ENCODE results near the gene DPY19L1.

DNA sequence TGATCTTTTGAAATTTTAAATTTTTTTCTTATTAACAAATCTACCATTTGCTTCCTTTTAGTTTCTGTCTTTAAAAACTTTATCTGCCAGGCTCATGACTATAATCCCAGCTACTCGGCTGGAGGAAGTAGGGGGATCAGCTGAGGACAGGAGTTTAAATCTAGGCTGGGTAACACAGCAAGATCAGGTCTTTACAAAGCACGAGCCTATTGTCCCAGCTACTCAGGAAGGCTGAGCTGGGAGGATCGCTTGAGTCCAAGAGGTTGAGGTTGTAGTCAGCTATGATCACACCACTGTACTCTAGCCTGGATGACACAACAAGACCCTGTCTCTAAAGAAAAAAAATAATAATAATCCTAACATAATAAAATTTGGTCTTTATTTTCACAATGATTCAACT lies 17.5 kb downstream of the DPY19L1 start:
- no peak for TF ChIP-seq POLR2A (IDR thresholded peaks at IDR 0.05; ENCODE audit: low read depth)
- no peak for TF ChIP-seq CTCF (IDR thresholded peaks at IDR 0.05)
- TF ChIP-seq POLR2AphosphoS5 (IDR thresholded peaks at IDR 0.05): no peak
- no peak for TF ChIP-seq EP300 (IDR thresholded peaks at IDR 0.05)

Measured in esophagus muscularis mucosa (tissue), 4 donors.